Fibroblast of pulmonary artery (primary cell): Measurements from ENCODE around the gene TMEM273.
"Not testable (repeated sequence)": the region's sequence is repeated elsewhere in the genome, so short reads cannot be mapped to it uniquely, and the experiment has no call there.

Experiments used
- DNase-seq: peaks from one replicate; pipeline ENCODE4 v3.0.0-alpha.2; 2010; ENCODE audit warnings: low read depth
- H3K4me3 ChIP-seq: replicated peaks from 2 replicates; pipeline ENCODE4 v1.5.1; 2011; ENCODE audit warnings: low read depth, mild to moderate bottlenecking, control low read depth, low read length, moderate library complexity
- CTCF ChIP-seq: IDR thresholded peaks from 2 replicates; pipeline ENCODE4 v1.5.1; 2011; ENCODE audit warnings: mild to moderate bottlenecking, control low read depth, low read length, inconsistent platforms; ENCODE audit errors: missing control alignments

TMEM273 gene

DNA sequence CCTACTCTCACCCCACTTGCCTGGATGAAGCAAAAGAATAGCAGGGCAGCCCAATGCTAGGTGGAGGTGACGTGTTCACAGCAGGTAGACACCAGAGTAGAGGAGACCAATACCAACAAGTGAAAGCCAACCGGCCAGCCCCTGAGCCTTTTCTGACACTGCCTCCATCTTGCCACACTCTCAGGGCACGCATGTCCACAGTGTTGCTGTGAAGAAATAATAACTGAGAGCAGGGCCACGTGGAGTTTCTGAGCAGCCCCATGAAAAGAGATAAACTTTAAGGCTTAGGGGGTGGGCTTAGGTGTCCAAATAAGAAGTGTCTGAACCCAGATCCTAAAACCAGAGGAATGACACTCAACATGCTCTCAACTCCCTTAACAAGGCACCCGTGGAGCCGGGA lies 9.0 kb upstream of the TMEM273 start:
- no peak for DNase-seq
- no peak overlapping the region for H3K4me3 ChIP-seq
- TF ChIP-seq CTCF, result no peak

GRCh38 chr10:49195864-49196263 lies 7.7 kb upstream of the TMEM273 start:
- not testable (repeated sequence) for DNase-seq, H3K4me3 ChIP-seq

DNA sequence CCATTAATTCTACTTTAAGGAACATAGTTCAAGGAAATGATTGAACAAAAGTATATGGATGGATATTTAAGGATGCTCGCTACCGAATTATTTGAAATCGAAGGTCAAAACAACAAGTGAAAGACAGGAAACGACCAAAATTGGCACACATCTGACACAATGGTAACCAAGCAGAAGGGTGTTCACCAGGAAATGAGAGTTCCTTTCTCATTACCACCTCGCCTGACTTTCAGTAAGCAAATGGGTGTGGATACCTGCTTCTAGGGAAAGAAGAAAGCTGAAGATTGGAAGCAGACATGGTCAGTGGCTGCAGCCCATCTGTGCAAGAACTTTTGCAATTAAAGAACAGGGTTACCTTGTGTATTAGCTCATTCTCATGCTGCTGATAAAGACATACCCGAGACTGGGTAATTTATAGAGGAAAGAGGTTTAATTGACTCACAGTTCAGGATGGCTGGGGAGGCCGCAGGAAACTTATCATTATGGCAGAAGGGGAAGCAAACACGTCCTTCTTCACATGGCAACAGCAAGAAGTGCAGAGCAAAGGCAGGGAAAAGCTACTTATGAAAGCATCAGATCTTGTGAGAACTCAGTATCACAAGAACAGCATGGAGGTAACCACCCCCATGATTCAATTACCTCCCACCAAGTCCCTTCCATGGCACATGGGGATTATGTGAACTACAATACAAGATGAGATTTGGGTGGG lies 6.2 kb upstream of the TMEM273 start:
- H3K4me3 ChIP-seq, result no peak overlapping the region
- DNase-seq, result no peak
- no peak for TF ChIP-seq CTCF

DNA sequence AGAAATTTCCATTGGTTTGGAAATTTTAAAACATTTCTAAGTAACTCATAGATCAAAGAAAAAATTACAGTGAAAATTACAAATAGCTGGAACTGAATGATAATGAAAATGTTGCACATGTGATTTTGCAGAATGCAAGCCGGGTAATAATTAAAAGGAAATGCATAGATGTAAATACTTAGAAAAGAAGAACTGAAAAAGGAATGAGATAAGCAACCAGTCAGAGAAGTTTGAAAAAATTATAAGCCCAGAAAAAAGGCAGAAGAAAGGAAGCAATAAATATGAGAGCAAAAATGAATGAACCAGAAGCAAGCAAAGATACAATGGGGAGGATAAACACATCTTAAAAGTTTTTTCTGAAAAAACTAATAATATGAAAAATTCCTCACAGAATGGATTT lies 3.2 kb upstream of the TMEM273 start:
- H3K4me3 ChIP-seq, result no peak overlapping the region
- TF ChIP-seq CTCF, result no peak
- DNase-seq, result no peak

- no peak for TF ChIP-seq CTCF
- no peak overlapping the region for H3K4me3 ChIP-seq
- no peak for DNase-seq
Observed at GRCh38 chr10:49189422-49189821, 1.2 kb upstream of the TMEM273 start.

GRCh38 chr10:49187044-49187484 lies 1.1 kb downstream of the TMEM273 start:
- no peak for DNase-seq
- TF ChIP-seq CTCF, result no peak
- H3K4me3 ChIP-seq, result no peak overlapping the region

- no peak for DNase-seq
- TF ChIP-seq CTCF, result no peak
- no peak overlapping the region for H3K4me3 ChIP-seq
Observed at GRCh38 chr10:49186613-49187012, 1.6 kb downstream of the TMEM273 start.
